GM15510 (cell line): Measurements from ENCODE around the gene TANC1.

Experiments used
- POLR2A ChIP-seq: IDR thresholded peaks from 3 replicates; pipeline ENCODE4 v1.6.1; 2011; ENCODE audit warnings: borderline replicate concordance; ENCODE audit not compliant: insufficient read length; ENCODE audit errors: extremely low read depth

TANC1 gene

GRCh38 chr2:159134979-159135378 lies 166.5 kb downstream of the TANC1 start:
- TF ChIP-seq POLR2A, result no peak

GRCh38 chr2:159136391-159136790 lies 168.0 kb downstream of the TANC1 start:
- TF ChIP-seq POLR2A, result no peak

- TF ChIP-seq POLR2A, result no peak
These were observed 169.2 kb downstream of the TANC1 start for GRCh38 chr2:159137511-159138241.

- no peak for TF ChIP-seq POLR2A
These were observed 170.3 kb downstream of the TANC1 start for GRCh38 chr2:159138642-159139182.

- TF ChIP-seq POLR2A, result no peak
These were observed 170.9 kb downstream of the TANC1 start for GRCh38 chr2:159139216-159139933.

- TF ChIP-seq POLR2A, result no peak
These were observed 171.8 kb downstream of the TANC1 start for GRCh38 chr2:159140070-159140769.

- no peak for TF ChIP-seq POLR2A
These were observed 176.6 kb downstream of the TANC1 start for GRCh38 chr2:159144776-159145614.

- no peak for TF ChIP-seq POLR2A
These were observed 177.4 kb downstream of the TANC1 start for GRCh38 chr2:159145745-159146354.

- no peak for TF ChIP-seq POLR2A
These were observed 178.7 kb downstream of the TANC1 start for GRCh38 chr2:159146996-159147666.

- TF ChIP-seq POLR2A, result no peak
These were observed 179.2 kb downstream of the TANC1 start for GRCh38 chr2:159147690-159148089.

- TF ChIP-seq POLR2A, result no peak
These were observed 180.5 kb downstream of the TANC1 start for GRCh38 chr2:159148901-159149300.

GRCh38 chr2:159149747-159150146 lies 181.3 kb downstream of the TANC1 start:
- TF ChIP-seq POLR2A, result no peak

- TF ChIP-seq POLR2A, result no peak
These were observed 181.9 kb downstream of the TANC1 start for GRCh38 chr2:159150280-159150746.

GRCh38 chr2:159151198-159152127 lies 183.0 kb downstream of the TANC1 start:
- TF ChIP-seq POLR2A, result no peak
